K562 (cell line): ENCODE results near the gene SLC22A3. TPM values are rescaled to one million over a fixed set of nuclear protein-coding genes. Genes with fewer than 3 reads are reported as not detected.

ENCODE experiments used
- ATAC-seq: fragments of 200-7000 bp; cut with Tn5 transposase; 3 replicates; pipeline ENCODE4 v1.9.1; 2020; ENCODE audit warnings: moderate library complexity
- BruUV-seq: library from RNA; stranded (reverse); fragments of 400-500 nt; replicated peaks from 2 replicates; lab custom pipeline; 2021; lab: Mats Ljungman, UMichigan
- CTCF ChIA-PET: fragments of 300-600 bp; formaldehyde crosslinking; extraction: SDS; loops from one replicate; lab custom pipeline; 2021; ENCODE audit warnings: low intra/inter-chr PET ratio; lab: Yijun Ruan, JAX
- POLR2A ChIA-PET: fragments of 300-600, 350-650 bp; sonication (Branson Sonifier 250); formaldehyde crosslinking; extraction: SDS; loops from one replicate; lab custom pipeline; 2021; ENCODE audit warnings: antibody characterized with exemption, inconsistent platforms; lab: Yijun Ruan, JAX
- DNase-seq, 4 experiments: peaks; one replicate each; pipeline versions ENCODE4 v3.0.0 to v3.0.0-alpha.2; 2011 to 2018; ENCODE audit warnings: low spot score in 3 of 4, mixed read lengths in 3 of 4; ENCODE audit errors: extremely low read depth in 1 of 4
- FAIRE-seq: peaks from 2 replicates; lab custom pipeline; 2011; peaks lifted over from hg19 to GRCh38; lab: Jason Lieb, UNC
- H2AFZ ChIP-seq: 2 replicates; pipeline ENCODE4 v1.6.0; 2011; ENCODE audit warnings: low read depth, low read length, control low read depth, inconsistent platforms
- H3K27ac ChIP-seq: fragments of 200-600 bp; 3 replicates; pipeline ENCODE4 v1.8.0; 2011; ENCODE audit warnings: low read depth, mild to moderate bottlenecking, control low read depth, inconsistent platforms, low read length, moderate library complexity, mixed read lengths; ENCODE audit errors: extremely low read depth
- H3K27me3 ChIP-seq, 2 experiments: fragments of 300-600 bp in 1 of 2; 2 replicates in 1 of 2; 3 replicates in 1 of 2; pipeline versions ENCODE4 v1.6.0 to v1.8.0; 2011; ENCODE audit warnings: inconsistent platforms in 2 of 2, low read length in 2 of 2, mild to moderate bottlenecking in 1 of 2, mixed read lengths in 1 of 2, moderate library complexity in 1 of 2; ENCODE audit not compliant: control insufficient read depth in 2 of 2, insufficient read depth in 2 of 2
- H3K36me3 ChIP-seq: fragments of 300-600 bp; 3 replicates; pipeline ENCODE4 v1.8.0; 2011; ENCODE audit warnings: mild to moderate bottlenecking, low read length, inconsistent platforms; ENCODE audit not compliant: control insufficient read depth, insufficient read depth
- H3K4me1 ChIP-seq, 2 experiments: fragments of 200-600 bp in 1 of 2; replicated peaks in 1 of 2; 2 replicates in 1 of 2; 3 replicates in 1 of 2; pipeline versions ENCODE4 v1.5.1 to v1.8.0; 2011; ENCODE audit warnings: inconsistent platforms in 2 of 2, low read length in 2 of 2, mild to moderate bottlenecking in 1 of 2, mixed read lengths in 1 of 2, moderate library complexity in 1 of 2; ENCODE audit not compliant: control insufficient read depth in 2 of 2, insufficient read depth in 2 of 2
- H3K4me2 ChIP-seq: 2 replicates; pipeline ENCODE4 v1.6.1; 2011; ENCODE audit warnings: low read length, control low read depth, inconsistent platforms, mixed read lengths; ENCODE audit not compliant: insufficient read depth
- H3K4me3 ChIP-seq: fragments of 200-600 bp; sonication (generic), shearing (Covaris generic); 2 replicates; pipeline ENCODE4 v1.5.1; 2016; ENCODE audit warnings: control low read depth, inconsistent platforms
- H3K79me2 ChIP-seq: fragments of 200-600 bp; 3 replicates; pipeline ENCODE4 v1.8.0; 2011; ENCODE audit warnings: low read length, inconsistent platforms; ENCODE audit not compliant: control insufficient read depth, insufficient read depth
- H3K9ac ChIP-seq, 2 experiments: 2 replicates each; pipeline versions ENCODE4 v1.6.0 to v1.6.1; 2011; ENCODE audit warnings: low read depth in 2 of 2, low read length in 2 of 2, control low read depth in 1 of 2, inconsistent platforms in 1 of 2, mild to moderate bottlenecking in 1 of 2, mixed read lengths in 1 of 2; ENCODE audit not compliant: insufficient read depth in 1 of 2
- H3K9me1 ChIP-seq: one replicate; pipeline ENCODE4 v1.6.0; 2011; ENCODE audit warnings: inconsistent platforms, mild to moderate bottlenecking, low read length, moderate library complexity; ENCODE audit not compliant: control insufficient read depth, insufficient read depth
- H3K9me3 ChIP-seq: replicated peaks from 2 replicates; pipeline ENCODE4 v1.5.1; 2011; ENCODE audit warnings: low read depth, low read length, inconsistent platforms; ENCODE audit not compliant: control insufficient read depth, insufficient read depth
- H4K20me1 ChIP-seq: replicated peaks from 2 replicates; pipeline ENCODE4 v1.6.1; 2011; ENCODE audit warnings: low read length, inconsistent platforms, mixed read lengths; ENCODE audit not compliant: control insufficient read depth, insufficient read depth
- ATF4 ChIP-seq: fragments of 450-650 bp; formaldehyde crosslinking; IDR thresholded peaks from 2 replicates; pipeline ENCODE4 v1.4.0; 2022; ENCODE audit warnings: mild to moderate bottlenecking, moderate library complexity
- FUS ChIP-seq: fragments of 200-400 bp; formaldehyde crosslinking; optimal IDR thresholded peaks from 2 replicates; pipeline ENCODE3; 2017; ENCODE audit warnings: low read depth, low read length
- KLF6 ChIP-seq: fragments of 250-450 bp; sonication (Bioruptor Pico); IDR thresholded peaks from 2 replicates; pipeline ENCODE4 v1.4.0; 2020; ENCODE audit warnings: mild to moderate bottlenecking, moderate library complexity, borderline replicate concordance
- MXI1 ChIP-seq: IDR thresholded peaks from 2 replicates; pipeline ENCODE4 v1.6.1; 2011; ENCODE audit warnings: low read depth, mild to moderate bottlenecking, improper control_type of control experiment, low read length
- PML ChIP-seq: IDR thresholded peaks from 2 replicates; pipeline ENCODE4 v1.6.1; 2012; ENCODE audit warnings: low read length, inconsistent platforms
- STAT6 ChIP-seq: sonication (generic); formaldehyde crosslinking; IDR thresholded peaks from 2 replicates; pipeline ENCODE4 v1.8.1; 2023; ENCODE audit warnings: mild to moderate bottlenecking, missing genetic modification reagents
- SUPT5H ChIP-seq: fragments of 450-650 bp; IDR thresholded peaks from 2 replicates; pipeline ENCODE4 v1.6.1; 2016
- UBTF ChIP-seq, 2 experiments: IDR thresholded peaks; 2 replicates each; pipeline ENCODE4 v1.6.1; 2012; ENCODE audit warnings: improper control_type of control experiment in 2 of 2, low read depth in 2 of 2, low read length in 2 of 2, borderline replicate concordance in 1 of 2
- ZNF253 ChIP-seq: fragments of 250-450 bp; sonication (Bioruptor Pico); conservative IDR thresholded peaks from 2 replicates; pipeline ENCODE4 v1.6.1; 2021; ENCODE audit warnings: mild to moderate bottlenecking
- WGBS: fragments of 100-300 bp; shearing (Covaris generic); methylation state at CpG from one replicate; pipeline ENCODE4 v1.1.6; 2016; ENCODE audit warnings: low coverage, mixed read lengths; ENCODE audit not compliant: insufficient coverage; ENCODE audit errors: missing lambda C conversion rate; 5-methylcytosine and 5-hydroxymethylcytosine counted together
- in situ Hi-C: fragments of 300-500 bp; cut with MboI; formaldehyde crosslinking; loops from 4 replicates; pipeline ENCODE4 v1.15.0; 2018; ENCODE audit warnings: inconsistent platforms, mixed read lengths
- intact Hi-C: fragments of 100-400 bp; cut with micrococcal nuclease; formaldehyde crosslinking; loops from 2 replicates; pipeline ENCODE4 v1.14.2; 2022
- polyA plus RNA-seq, 8 experiments: library from polyadenylated mRNA; depleted of rRNA in 4 of 8; stranded (reverse) in 5 of 8; unstranded in 3 of 8; fragments of >200 nt; fragmentation: Nextera tagmentation in 2 of 8; fragmentation: Illumina TruSeq in 1 of 8; extraction: Ambion mirVana in 2 of 8; extraction: Trizol in 1 of 8; gene quantifications; 2 replicates each; pipeline versions ENCODE4 v1.2.1 to v1.2.3, GENCODE V29; 2011 to 2014; ENCODE audit warnings: inconsistent platforms in 1 of 8, missing spikeins in 1 of 8
- total RNA-seq, 7 experiments: library from RNA; depleted of rRNA in 6 of 7; stranded (reverse); fragments of >200 nt in 6 of 7; fragmentation: Illumina TruSeq in 2 of 7; extraction: Trizol in 2 of 7; gene quantifications; 2 replicates each; pipeline versions ENCODE4 v1.2.1 to v1.2.3, GENCODE V29; 2011 to 2021; ENCODE audit warnings: low replicate concordance in 1 of 7

Gene SLC22A3
- total and polyA plus RNA-seq, 9 of the 15 experiments (the other 6 are each of a cell fraction or from before 2014, with no cell fraction given) = not detected

- TF ChIP-seq UBTF (IDR thresholded peaks at IDR 0.05; ENCODE audit: borderline replicate concordance in 1 of 2, low read depth in 2 of 2, low read length in 2 of 2) = no peak
- TF ChIP-seq, all 486 proteins: peak for 7
Observed at GRCh38 chr6:160431791-160432404, 83.7 kb downstream of the SLC22A3 start (continued).

GRCh38 chr6:160435935-160436334 is 87.8 kb downstream of the SLC22A3 start:
- POLR2A ChIA-PET = interaction anchor here (0.9 to 1.0 kb wide), 2 partner anchors 9 to 19 kb away, joined by 3 read pairs; no protein-coding TSS in a partner anchor

More at GRCh38 chr6:160435935-160436334, 87.8 kb downstream of the SLC22A3 start:
- DNase-seq (no peak), FAIRE-seq (no peak), ATAC-seq (no peak)
- H3K4me1 ChIP-seq = no peaks in the 10 kb centered on the region
- CTCF ChIA-PET = no interaction called here
- no peaks in the 10 kb centered on the region for H3K36me3 ChIP-seq
- H3K9me3 ChIP-seq = no peaks in the 10 kb centered on the region
- no peak overlapping the region for H3K27ac ChIP-seq
- WGBS = 0% methylated on average over 4 of the region's 4 CpGs
- H3K4me2 ChIP-seq = no peak overlapping the region
- in situ Hi-C loops (no loop called here), intact Hi-C loops (no loop called here)
- no peaks in the 10 kb centered on the region for H3K79me2 ChIP-seq
- H3K4me3 ChIP-seq = no peak overlapping the region
- no peak overlapping the region for H2AFZ ChIP-seq
- no peaks in the 10 kb centered on the region for H3K9me1 ChIP-seq
- H3K27me3 ChIP-seq = peaks cover 8 to 15% of the 10 kb centered on the region in 2 experiments; a peak in 3 of 5 replicates
- H4K20me1 ChIP-seq = no peaks in the 10 kb centered on the region
- TF ChIP-seq STAT6 (no peak), KLF6 (CRISPR knock-in tag) (no peak), PML (no peak), FUS (no peak), MXI1 (no peak), SUPT5H (no peak), ZNF253 (no peak), ATF4 (CRISPR knock-in tag) (no peak)
- BruUV-seq = no TSS peak
- H3K9ac ChIP-seq = no peak overlapping the region
